ENCODE data around the gene KRTAP12-1.

Gene KRTAP12-1

DNA sequence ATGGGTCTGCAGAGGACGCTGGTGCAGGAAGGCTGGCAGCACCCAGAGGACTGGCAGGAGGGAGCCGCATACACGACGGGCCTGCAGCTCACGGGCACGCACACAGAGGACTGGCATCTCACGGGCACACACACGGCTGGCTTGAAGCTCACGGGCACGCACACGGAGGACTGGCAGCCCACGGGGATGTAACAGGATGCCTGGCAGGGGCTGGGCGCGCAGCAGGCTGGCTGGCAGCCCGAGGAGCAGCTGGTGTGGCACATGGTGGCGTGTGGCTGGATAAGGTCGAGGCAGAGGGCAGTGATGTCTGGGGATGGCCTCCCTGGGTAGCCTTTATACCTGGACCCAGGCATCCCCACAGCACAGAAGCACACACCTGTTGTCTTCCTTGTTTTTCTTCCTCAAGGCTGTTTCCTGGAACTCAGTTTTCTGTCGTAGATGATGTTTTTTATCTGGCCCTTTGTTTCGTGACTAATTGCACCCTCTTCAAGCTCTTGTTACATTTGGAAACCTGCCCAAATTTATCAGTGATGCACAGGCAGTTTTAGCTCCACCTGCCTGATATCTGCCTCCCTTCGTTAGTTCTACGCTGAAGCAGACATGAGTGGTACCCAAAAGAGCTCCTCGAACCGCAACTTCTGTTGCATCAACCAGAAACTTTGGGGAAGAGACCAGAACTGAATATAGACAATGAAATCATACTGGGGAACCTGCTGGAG lies at the start of gene KRTAP12-1:
Gene KRTAP12-1 (minus strand): TSS at position 303 of the 719 bp plus-strand sequence. CDS start 40 bp downstream, at position 263.
- DNase-seq = peak; percentile 95

- DNase-seq = no peak
These were observed 49.1 kb upstream of the KRTAP12-1 start for GRCh38 chr21:44730951-44731579.

DNA sequence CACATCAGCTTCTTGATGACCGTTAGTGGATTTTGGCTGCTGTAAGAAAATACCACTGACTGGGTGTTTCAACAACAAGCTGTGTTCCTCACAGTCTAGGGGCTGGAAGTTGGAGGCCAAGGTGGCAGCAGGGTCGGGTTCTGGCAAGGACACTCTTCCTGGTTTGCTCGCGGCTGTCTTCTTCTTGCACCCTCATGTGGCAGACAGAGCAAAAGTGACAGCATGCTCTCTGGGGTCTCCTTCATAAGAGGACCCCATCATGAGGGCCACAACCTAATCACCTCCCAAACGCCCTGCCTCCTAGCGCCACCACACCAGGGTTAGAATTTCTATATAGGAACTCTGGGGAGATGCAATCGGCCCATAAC lies 48.0 kb upstream of the KRTAP12-1 start:
- DNase-seq = no peak

DNA sequence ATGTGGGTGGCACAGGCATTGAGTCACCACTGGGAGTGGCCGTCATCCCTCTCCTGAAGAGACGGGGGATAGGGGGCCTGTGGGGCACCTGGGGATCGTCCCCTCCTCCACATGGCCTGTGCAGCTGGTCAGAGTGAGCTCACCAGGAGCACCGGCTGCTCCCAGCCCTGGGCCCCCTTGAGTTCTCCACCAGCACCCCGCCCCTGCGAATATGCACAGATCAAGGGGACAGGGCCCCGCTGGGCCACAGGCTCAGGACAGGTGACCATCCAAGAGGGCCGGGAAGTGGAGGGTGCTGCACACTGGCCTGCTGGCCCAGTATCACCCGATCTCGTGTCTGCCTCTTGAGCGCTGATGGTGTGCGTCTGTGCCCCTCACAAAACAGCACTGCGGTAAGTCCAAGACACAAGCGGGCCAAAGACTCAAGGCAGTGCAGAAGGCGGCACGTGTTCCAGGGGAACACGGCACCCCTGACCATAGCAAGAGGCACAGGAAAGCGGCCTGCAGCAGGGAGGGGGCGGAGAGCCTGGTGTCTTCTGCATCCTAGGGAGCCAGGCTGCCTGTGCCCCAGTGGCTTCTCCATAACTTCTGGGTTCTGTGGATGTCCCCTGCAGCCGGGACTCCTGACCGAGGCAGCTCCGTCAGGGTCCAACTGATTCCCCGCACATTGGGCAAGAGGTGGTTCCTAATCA lies 47.5 kb upstream of the KRTAP12-1 start:
- DNase-seq = no peak

DNA sequence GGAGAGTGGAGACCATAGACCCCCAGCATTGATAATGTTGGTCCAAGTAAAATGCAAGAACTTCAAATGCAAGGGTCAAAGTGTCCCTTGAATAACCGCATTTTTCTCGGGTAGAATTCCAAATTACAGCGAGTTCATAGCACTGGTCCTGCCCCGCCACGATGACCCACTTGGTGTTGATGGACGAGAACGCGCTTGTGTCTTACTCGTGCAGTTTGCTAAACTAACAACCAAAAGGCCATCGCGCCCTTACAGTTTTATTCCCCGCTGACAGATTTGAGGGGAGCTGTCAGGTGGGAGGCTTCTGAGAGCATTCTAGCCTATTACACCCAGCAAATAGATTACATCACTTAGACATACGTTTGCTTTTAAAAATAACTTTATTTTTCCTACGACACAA lies 46.8 kb upstream of the KRTAP12-1 start:
- no peak for DNase-seq

- DNase-seq = no peak
These were observed 45.8 kb upstream of the KRTAP12-1 start for GRCh38 chr21:44727757-44728156.

GRCh38 chr21:44727321-44727720 lies 45.4 kb upstream of the KRTAP12-1 start:
- DNase-seq = no peak

- no peak for DNase-seq
These were observed 44.9 kb upstream of the KRTAP12-1 start for GRCh38 chr21:44726826-44727225.

- no peak for DNase-seq
These were observed 43.0 kb upstream of the KRTAP12-1 start for GRCh38 chr21:44724926-44725325.

GRCh38 chr21:44724196-44724595 lies 42.2 kb upstream of the KRTAP12-1 start:
- no peak for DNase-seq

DNA sequence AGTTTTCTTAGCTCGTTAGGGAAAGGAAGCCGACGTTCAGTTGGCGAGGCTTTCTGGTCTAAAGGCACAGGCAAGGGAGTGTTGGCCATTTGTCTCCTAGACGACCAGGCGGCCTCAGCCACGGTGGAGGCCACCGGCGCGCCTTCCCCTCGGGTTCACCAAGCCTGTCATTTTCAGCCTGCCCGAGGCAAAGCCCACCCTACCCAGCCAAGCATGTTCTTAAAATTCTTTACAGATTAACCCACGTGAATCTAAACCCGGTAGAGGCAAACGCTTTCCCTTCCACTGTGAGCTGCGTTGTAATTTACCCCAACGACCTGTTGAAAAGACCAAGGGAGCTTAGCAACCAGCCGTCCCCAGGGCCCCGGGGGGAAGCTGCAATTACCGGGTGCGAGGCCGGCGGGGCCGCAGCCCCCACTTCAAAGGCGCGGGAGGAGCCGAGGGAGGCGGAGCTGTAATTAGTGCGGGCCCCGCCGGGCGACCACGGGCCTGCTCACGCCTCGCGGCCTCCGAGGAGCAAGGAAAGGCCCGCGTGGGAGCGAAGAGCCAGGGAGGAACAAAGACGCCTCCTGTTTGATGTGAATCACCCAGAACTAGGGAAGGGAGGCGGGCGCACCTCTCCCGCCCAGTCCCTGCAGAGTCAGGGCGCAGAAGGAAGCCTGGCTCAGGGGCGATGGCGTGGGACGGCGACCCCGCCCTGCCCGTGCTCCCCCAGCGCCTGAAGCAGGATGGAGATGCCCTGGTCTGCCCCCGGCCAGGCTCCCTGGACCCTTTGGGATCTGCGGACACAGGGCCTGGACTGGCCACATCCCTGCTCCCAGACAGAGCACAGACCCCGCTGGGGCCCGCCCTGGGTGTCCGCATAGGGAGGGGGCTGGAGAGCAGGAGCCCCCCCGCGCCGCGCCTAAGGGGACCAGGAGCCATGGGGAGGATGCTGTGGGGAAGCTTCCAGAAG lies 41.5 kb upstream of the KRTAP12-1 start:
- DNase-seq = no peak

DNA sequence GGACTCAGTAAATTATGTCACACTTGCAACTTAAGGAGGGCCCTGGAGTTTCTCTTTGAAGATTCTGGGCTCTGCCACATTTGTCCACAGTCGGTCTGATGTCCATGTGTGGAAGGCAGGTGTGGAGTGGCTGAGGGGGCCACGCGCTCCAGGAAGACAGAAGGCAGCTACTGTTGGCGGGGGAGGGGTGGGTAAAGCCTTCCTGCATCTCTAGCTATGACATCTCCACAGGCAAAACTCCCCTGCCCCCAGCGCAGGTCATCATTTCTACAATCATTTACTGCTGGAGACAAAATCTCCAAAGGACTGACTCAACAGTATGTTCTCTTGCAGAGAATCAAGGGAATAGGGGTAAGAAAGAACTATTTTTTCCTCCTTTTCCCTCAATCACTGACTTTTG lies 40.8 kb upstream of the KRTAP12-1 start:
- DNase-seq = no peak

DNA sequence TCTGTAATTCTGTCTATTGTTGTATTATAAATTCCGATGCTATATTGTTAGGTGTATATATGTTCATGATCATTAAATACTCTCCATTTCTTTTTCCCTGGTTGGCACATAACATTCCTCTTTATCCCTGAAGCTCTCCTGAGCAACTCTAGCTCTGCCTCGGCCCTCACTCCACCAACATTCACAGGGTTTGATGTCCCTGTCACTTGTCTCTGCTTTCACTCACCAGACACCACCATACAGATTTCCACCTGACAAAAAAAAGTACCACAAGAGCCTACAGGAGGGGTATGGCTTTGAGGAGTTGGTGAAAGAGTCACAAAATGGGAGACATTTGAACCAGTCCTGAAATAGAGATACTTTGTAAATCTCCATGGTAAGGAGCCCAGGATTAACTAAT lies 38.2 kb upstream of the KRTAP12-1 start:
- DNase-seq = no peak

DNA sequence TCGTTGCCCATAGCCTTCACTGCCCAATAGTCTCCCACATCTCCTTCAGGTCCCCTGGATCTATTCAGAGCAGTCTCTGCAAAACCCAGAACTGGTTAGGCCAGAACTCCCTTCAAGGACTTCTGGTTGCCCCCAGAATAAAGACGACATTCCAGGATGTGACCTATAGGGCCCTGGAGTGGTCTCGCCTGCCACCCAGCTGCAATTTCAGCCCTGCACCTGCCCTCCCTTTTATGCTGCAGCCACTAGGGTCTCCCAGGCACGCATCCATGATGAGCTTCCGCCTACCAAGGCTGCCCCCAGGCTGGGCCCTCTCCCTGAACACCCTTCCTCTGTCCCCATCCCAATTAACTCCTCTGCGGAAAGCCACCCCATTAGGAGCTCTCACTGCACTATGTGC lies 36.6 kb upstream of the KRTAP12-1 start:
- no peak for DNase-seq

- no peak for DNase-seq
These were observed 36.1 kb upstream of the KRTAP12-1 start for GRCh38 chr21:44718093-44718492.

GRCh38 chr21:44716984-44717383 lies 35.0 kb upstream of the KRTAP12-1 start:
- no peak for DNase-seq

DNA sequence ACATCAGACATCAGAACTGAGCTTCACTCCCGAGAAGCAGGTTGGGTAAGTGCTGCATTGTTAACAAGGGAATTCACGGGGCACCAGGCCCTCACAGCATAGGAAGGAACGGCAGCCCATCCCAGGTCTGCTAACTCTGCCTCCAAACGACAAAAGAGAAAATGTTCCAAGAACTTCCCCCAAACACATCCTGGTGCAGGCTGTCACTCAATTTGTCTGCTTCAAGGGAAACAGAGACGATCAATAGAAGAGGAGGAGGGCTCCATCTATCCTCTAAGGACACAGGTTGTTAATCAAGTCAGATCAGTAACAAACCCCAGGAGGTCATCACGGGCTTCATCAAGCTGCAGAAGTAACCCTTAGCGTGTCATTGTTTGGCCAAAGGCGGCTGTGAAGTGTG lies 32.9 kb upstream of the KRTAP12-1 start:
- no peak for DNase-seq

- DNase-seq = no peak
These were observed 31.9 kb upstream of the KRTAP12-1 start for GRCh38 chr21:44713846-44714245.

DNA sequence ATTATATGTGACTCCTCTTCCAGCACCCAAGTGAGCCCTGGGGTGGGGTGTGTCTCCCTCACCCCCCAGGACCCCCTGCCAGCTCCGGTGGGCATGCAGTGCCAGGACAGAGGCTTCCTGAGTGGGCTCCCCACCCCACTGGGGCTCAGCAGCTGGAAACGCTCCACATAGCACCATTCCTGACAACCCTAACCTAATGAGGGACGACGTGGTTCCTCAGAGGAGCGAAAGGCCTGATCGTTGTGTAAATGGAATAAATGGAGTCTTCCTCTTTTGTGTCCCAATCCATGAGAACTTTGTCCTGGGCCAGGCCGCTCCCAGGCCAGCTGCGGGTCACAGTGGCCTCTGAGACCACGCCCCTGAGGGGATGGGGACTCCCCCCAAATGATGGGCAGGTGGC lies 31.2 kb upstream of the KRTAP12-1 start:
- no peak for DNase-seq

DNA sequence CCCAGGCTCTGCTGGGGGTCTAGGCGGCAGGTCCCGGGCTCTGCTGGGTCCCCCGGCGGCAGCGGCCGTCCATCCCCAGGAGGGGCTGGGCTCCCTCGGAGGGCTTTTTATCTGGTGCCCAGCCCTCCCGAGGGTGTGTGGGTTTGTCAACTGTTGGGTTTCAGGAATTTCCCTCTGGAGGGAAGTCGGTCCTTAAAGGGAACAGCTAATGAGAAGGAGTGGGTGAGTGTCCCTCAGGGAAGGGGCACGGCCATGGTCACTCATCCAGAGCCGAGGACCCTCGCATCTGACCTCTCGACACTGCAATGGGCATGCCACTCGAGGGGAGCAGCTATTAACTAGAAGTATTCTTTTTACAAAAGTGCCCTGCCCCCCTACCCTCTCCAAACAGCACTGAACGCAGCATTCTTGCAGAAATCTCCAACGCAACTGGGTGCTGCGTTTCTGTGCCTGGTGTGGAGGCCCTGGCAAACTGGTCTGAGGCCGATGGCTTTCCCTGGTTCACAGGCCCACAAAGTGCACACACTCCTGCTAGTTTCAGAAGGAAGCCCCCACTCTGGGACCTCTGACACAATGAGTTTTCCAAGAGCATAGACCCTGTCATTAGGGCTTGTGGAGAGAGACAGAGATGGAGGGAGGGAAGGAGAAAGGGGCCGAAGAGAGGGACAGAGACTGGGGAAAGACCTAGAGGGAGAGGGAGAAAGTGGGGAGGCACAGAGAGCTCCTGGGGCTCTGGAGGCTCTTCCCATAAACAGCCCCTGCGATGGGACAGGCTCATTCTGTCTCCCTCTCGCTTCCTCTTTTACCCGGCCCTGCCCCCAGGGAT lies 30.5 kb upstream of the KRTAP12-1 start:
- DNase-seq = no peak

DNA sequence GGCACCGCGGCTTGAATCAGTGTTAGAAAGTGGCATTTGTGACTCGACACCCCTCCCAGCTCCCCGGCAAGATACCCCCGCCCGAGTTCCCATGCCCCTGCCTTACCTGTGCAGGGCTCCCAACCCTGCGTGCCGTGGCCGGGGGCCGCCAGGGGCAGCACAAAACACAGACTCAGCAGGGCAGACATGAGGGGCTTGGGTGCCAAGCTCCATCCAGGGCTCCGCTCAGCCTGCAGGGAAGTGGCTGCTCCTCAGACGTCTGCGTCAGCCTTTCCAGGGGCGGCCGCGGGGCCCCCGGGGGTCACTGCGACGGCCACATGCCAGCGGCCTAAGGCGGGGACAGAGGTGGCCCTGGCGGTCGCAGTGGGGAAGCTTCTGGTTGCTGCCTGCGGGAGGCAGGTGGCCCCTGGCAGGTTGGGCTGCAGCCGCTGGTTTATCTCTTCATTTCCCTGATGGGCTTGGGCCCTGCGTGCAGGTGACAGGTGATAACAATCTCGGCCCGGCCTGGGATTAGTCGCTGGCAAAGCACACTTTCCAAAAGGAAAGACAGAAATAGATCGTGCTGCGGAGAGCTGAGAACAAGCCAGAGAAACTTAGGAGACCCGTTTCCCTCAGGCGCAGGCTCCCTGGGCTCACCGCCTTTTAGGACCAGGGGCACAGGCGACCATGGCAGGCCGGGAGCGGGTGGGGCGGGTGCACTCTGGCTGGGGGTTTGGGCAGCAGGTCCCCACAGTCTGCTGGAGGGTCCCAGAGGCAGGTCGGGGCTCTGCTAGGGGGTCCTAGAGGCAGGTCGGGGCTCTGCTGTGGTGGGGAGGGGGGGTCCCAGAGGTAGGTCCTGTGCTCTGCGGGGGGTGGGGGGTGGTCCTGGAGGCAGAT lies 29.6 kb upstream of the KRTAP12-1 start, which contains the start of gene TSPEAR:
Gene TSPEAR (minus strand): TSS at position 246 of the 876 bp plus-strand sequence. CDS start 58 bp downstream, at position 188.
- DNase-seq = peak; percentile 55

Data from NCI-H1105 (cell line).